ENCODE data around the gene C1orf232. TPM values are rescaled to one million over a fixed set of nuclear protein-coding genes. Genes with fewer than 3 reads are reported as not detected.

C1orf232 gene
- total RNA-seq, 2 experiments from 2014 or later, result not detected

GRCh38 chr1:26114165-26114927 lies 54.4 kb downstream of the C1orf232 start:
- Histone ChIP-seq H3K9me2 (ENCODE audit: insufficient read depth, low read length) (no peaks in the 10 kb centered on the region), H3K27ac (ENCODE audit: low read depth, low read length, poor library complexity, severe bottlenecking) (no peak overlapping the region), H3K79me2 (ENCODE audit: insufficient read depth, low read depth, low read length) (peaks cover 15% of the 10 kb centered on the region; the same call in 1 of the 2 replicates), H2AFZ (ENCODE audit: low read length) (no peak overlapping the region), H3K36me3 (ENCODE audit: insufficient read depth, low read length) (peaks cover 36% of the 10 kb centered on the region), H3K4me2 (ENCODE audit: low read length) (peak overlapping the region; percentile 39), H4K20me1 (ENCODE audit: insufficient read depth, low read length) (peaks cover 7% of the 10 kb centered on the region; the same call in 1 of the 2 replicates), H3K4me1 (ENCODE audit: insufficient read depth, low read length, poor library complexity, severe bottlenecking) (peaks cover 36% of the 10 kb centered on the region), H3K4me3 (ENCODE audit: low read depth, low read length, poor library complexity, severe bottlenecking) (no peak overlapping the region), H3K9me3 (ENCODE audit: low read length) (no peaks in the 10 kb centered on the region)
- CTCF ChIA-PET (ENCODE audit: unreplicated experiment), result no interaction called here
- no TSS peak for BruUV-seq (replicated peaks)
- POLR2A ChIA-PET, result interaction anchor here (1.3 to 2.8 kb wide), 4 partner anchors 7 to 12 kb away, joined by 6 to 12 read pairs (median 10); no protein-coding TSS in a partner anchor
- TF ChIP-seq EZH2phosphoT487 (IDR thresholded peaks at IDR 0.05; ENCODE audit: borderline replicate concordance, low read depth, low read length), result no peak
- TF ChIP-seq, protein P1, sequence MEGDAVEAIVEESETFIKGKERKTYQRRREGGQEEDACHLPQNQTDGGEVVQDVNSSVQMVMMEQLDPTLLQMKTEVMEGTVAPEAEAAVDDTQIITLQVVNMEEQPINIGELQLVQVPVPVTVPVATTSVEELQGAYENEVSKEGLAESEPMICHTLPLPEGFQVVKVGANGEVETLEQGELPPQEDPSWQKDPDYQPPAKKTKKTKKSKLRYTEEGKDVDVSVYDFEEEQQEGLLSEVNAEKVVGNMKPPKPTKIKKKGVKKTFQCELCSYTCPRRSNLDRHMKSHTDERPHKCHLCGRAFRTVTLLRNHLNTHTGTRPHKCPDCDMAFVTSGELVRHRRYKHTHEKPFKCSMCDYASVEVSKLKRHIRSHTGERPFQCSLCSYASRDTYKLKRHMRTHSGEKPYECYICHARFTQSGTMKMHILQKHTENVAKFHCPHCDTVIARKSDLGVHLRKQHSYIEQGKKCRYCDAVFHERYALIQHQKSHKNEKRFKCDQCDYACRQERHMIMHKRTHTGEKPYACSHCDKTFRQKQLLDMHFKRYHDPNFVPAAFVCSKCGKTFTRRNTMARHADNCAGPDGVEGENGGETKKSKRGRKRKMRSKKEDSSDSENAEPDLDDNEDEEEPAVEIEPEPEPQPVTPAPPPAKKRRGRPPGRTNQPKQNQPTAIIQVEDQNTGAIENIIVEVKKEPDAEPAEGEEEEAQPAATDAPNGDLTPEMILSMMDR (conservative IDR thresholded peaks at IDR 0.05; ENCODE audit: low read length), result no peak
- intact Hi-C loops (cut with micrococcal nuclease; ENCODE audit: unreplicated experiment), result loop anchor here (5.0 kb wide), 1 partner anchor 223 kb away; no protein-coding TSS in a partner anchor
- DNase-seq (ENCODE audit: low spot score), result no peak

Other genes with a start within 250 kb of the C1orf232 start
- gene PAFAH2, start 170.9 kb downstream of the C1orf232 start, total RNA-seq (2014; rRNA removed; shearing (Covaris generic)), result 2.9 and 4.1 TPM in 2 replicates
- gene PAFAH2, start 170.9 kb downstream of the C1orf232 start, total RNA-seq (2022), result 7.3 and 8.7 TPM in 2 replicates
- gene EXTL1, start 147.2 kb downstream of the C1orf232 start, total RNA-seq (2014; rRNA removed; shearing (Covaris generic)), result not detected in 2 replicates
- 0.26 and 0.67 TPM in 2 replicates for gene EXTL1, start 147.2 kb downstream of the C1orf232 start, total RNA-seq (2022)
- gene SLC30A2, start 122.8 kb downstream of the C1orf232 start, total RNA-seq (2014; rRNA removed; shearing (Covaris generic)), result not detected in 2 replicates
- not detected in 2 replicates for gene SLC30A2, start 122.8 kb downstream of the C1orf232 start, total RNA-seq (2022)
- not detected in 2 replicates for gene TRIM63, start 101.3 kb downstream of the C1orf232 start, total RNA-seq (2014; rRNA removed; shearing (Covaris generic))
- gene TRIM63, start 101.3 kb downstream of the C1orf232 start, total RNA-seq (2022), result not detected in 2 replicates
- gene PDIK1L, start 57.1 kb downstream of the C1orf232 start, total RNA-seq (2014; rRNA removed; shearing (Covaris generic)), result 10.4 and 12.9 TPM in 2 replicates
- gene PDIK1L, start 57.1 kb downstream of the C1orf232 start, total RNA-seq (2022), result 17.2 and 21.3 TPM in 2 replicates
- gene FAM110D, start 9.9 kb downstream of the C1orf232 start, total RNA-seq (2014; rRNA removed; shearing (Covaris generic)), result not detected in 2 replicates
- 0.11 TPM in 1 of 2 replicates, not detected in the other for gene FAM110D, start 9.9 kb downstream of the C1orf232 start, total RNA-seq (2022)
- gene ZNF593, start 945 bp upstream of the C1orf232 start, total RNA-seq (2014; rRNA removed; shearing (Covaris generic)), result 60.0 and 63.6 TPM in 2 replicates
- gene ZNF593, start 945 bp upstream of the C1orf232 start, total RNA-seq (2022), result 33.0 and 42.8 TPM in 2 replicates
- not detected in 2 replicates for gene ZNF593OS, start 2.9 kb upstream of the C1orf232 start, total RNA-seq (2014; rRNA removed; shearing (Covaris generic))
- gene ZNF593OS, start 2.9 kb upstream of the C1orf232 start, total RNA-seq (2022), result not detected in 2 replicates
- 0.77 and 2.5 TPM in 2 replicates for gene CNKSR1, start 8.5 kb upstream of the C1orf232 start, total RNA-seq (2014; rRNA removed; shearing (Covaris generic))
- gene CNKSR1, start 8.5 kb upstream of the C1orf232 start, total RNA-seq (2022), result 2.5 and 2.7 TPM in 2 replicates
- not detected in 2 replicates for gene CATSPER4, start 21.6 kb upstream of the C1orf232 start, total RNA-seq (2014; rRNA removed; shearing (Covaris generic))
- not detected in 2 replicates for gene CATSPER4, start 21.6 kb upstream of the C1orf232 start, total RNA-seq (2022)
- 46.4 and 55.2 TPM in 2 replicates for gene CEP85, start 65.2 kb upstream of the C1orf232 start, total RNA-seq (2014; rRNA removed; shearing (Covaris generic))
- gene CEP85, start 65.2 kb upstream of the C1orf232 start, total RNA-seq (2022), result 47.1 and 53.6 TPM in 2 replicates
- gene SH3BGRL3, start 111.1 kb upstream of the C1orf232 start, total RNA-seq (2014; rRNA removed; shearing (Covaris generic)), result 18.6 and 25.3 TPM in 2 replicates
- gene SH3BGRL3, start 111.1 kb upstream of the C1orf232 start, total RNA-seq (2022), result 58.6 and 60.9 TPM in 2 replicates
- gene UBXN11, start 137.7 kb upstream of the C1orf232 start, total RNA-seq (2014; rRNA removed; shearing (Covaris generic)), result 74.2 and 75.8 TPM in 2 replicates
- 98.6 and 111 TPM in 2 replicates for gene UBXN11, start 137.7 kb upstream of the C1orf232 start, total RNA-seq (2022)
- 409 and 470 TPM in 2 replicates for gene CD52, start 149.0 kb upstream of the C1orf232 start, total RNA-seq (2014; rRNA removed; shearing (Covaris generic))
- 677 and 769 TPM in 2 replicates for gene CD52, start 149.0 kb upstream of the C1orf232 start, total RNA-seq (2022)
- 1.3 and 4.4 TPM in 2 replicates for gene CRYBG2, start 185.2 kb upstream of the C1orf232 start, total RNA-seq (2014; rRNA removed; shearing (Covaris generic))
- gene CRYBG2, start 185.2 kb upstream of the C1orf232 start, total RNA-seq (2022), result 3.0 and 5.5 TPM in 2 replicates
- gene ZNF683, start 203.8 kb upstream of the C1orf232 start, total RNA-seq (2014; rRNA removed; shearing (Covaris generic)), result not detected in 2 replicates
- not detected in 2 replicates for gene ZNF683, start 203.8 kb upstream of the C1orf232 start, total RNA-seq (2022)
- not detected in 2 replicates for gene LIN28A, start 241.9 kb upstream of the C1orf232 start, total RNA-seq (2014; rRNA removed; shearing (Covaris generic))
- gene LIN28A, start 241.9 kb upstream of the C1orf232 start, total RNA-seq (2022), result not detected in 2 replicates

All from OCI-LY7 (cell line).